ENCODE measurements around the gene SVOPL.

GRCh38 chr7:138608275-138608674, 92.9 kb downstream of the SVOPL start:
- TF ChIP-seq POLR2A (IDR thresholded peaks at IDR 0.05) (no peak), POLR2AphosphoS5 (IDR thresholded peaks at IDR 0.05) (no peak)
- TF ChIP-seq, protein P1, sequence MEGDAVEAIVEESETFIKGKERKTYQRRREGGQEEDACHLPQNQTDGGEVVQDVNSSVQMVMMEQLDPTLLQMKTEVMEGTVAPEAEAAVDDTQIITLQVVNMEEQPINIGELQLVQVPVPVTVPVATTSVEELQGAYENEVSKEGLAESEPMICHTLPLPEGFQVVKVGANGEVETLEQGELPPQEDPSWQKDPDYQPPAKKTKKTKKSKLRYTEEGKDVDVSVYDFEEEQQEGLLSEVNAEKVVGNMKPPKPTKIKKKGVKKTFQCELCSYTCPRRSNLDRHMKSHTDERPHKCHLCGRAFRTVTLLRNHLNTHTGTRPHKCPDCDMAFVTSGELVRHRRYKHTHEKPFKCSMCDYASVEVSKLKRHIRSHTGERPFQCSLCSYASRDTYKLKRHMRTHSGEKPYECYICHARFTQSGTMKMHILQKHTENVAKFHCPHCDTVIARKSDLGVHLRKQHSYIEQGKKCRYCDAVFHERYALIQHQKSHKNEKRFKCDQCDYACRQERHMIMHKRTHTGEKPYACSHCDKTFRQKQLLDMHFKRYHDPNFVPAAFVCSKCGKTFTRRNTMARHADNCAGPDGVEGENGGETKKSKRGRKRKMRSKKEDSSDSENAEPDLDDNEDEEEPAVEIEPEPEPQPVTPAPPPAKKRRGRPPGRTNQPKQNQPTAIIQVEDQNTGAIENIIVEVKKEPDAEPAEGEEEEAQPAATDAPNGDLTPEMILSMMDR (IDR thresholded peaks at IDR 0.05 in 8 of 11, conservative IDR thresholded peaks at IDR 0.05 in 3 of 11): no peak

All from spleen (tissue), 7 donors.